ENCODE data around the gene STRN4. TPM values are rescaled to one million over a fixed set of nuclear protein-coding genes. Genes with fewer than 3 reads are reported as not detected.

STRN4 gene
- total RNA-seq, 1 donor from 2014 or later = 111 TPM

GRCh38 chr19:46730595-46730994 lies 15.7 kb downstream of the STRN4 start:
- H3K36me3 ChIP-seq (ENCODE audit: control insufficient read depth, insufficient read depth, low read length) = peaks cover 11% of the 10 kb centered on the region
- TF ChIP-seq CTCF (IDR thresholded peaks at IDR 0.05; ENCODE audit: insufficient read depth, low read length, poor library complexity, severe bottlenecking) = no peak
- H3K4me3 ChIP-seq (ENCODE audit: low read depth, low read length) = no peak overlapping the region
- H3K27me3 ChIP-seq (ENCODE audit: control insufficient read depth, insufficient read depth, low read length) = no peaks in the 10 kb centered on the region
- DNase-seq (ENCODE audit: low read depth) = no peak

- H3K4me3 ChIP-seq (ENCODE audit: low read depth, low read length) = no peak overlapping the region
- H3K27me3 ChIP-seq (ENCODE audit: control insufficient read depth, insufficient read depth, low read length) = no peaks in the 10 kb centered on the region
- peaks cover 13% of the 10 kb centered on the region for H3K36me3 ChIP-seq (ENCODE audit: control insufficient read depth, insufficient read depth, low read length)
- TF ChIP-seq CTCF (IDR thresholded peaks at IDR 0.05; ENCODE audit: insufficient read depth, low read length, poor library complexity, severe bottlenecking) = no peak
- no peak for DNase-seq (ENCODE audit: low read depth)
These were observed 16.1 kb downstream of the STRN4 start for GRCh38 chr19:46730187-46730586.

GRCh38 chr19:46729696-46730095 lies 16.6 kb downstream of the STRN4 start:
- DNase-seq (ENCODE audit: low read depth) = no peak
- no peak for TF ChIP-seq CTCF (IDR thresholded peaks at IDR 0.05; ENCODE audit: insufficient read depth, low read length, poor library complexity, severe bottlenecking)
- H3K36me3 ChIP-seq (ENCODE audit: control insufficient read depth, insufficient read depth, low read length) = peaks cover 13% of the 10 kb centered on the region
- no peaks in the 10 kb centered on the region for H3K27me3 ChIP-seq (ENCODE audit: control insufficient read depth, insufficient read depth, low read length)
- no peak overlapping the region for H3K4me3 ChIP-seq (ENCODE audit: low read depth, low read length)

GRCh38 chr19:46728693-46729339 lies 17.4 kb downstream of the STRN4 start:
- peaks cover 13% of the 10 kb centered on the region for H3K36me3 ChIP-seq (ENCODE audit: control insufficient read depth, insufficient read depth, low read length)
- DNase-seq (ENCODE audit: low read depth) = no peak
- H3K4me3 ChIP-seq (ENCODE audit: low read depth, low read length) = no peak overlapping the region
- TF ChIP-seq CTCF (IDR thresholded peaks at IDR 0.05; ENCODE audit: insufficient read depth, low read length, poor library complexity, severe bottlenecking) = peak; percentile 95
- H3K27me3 ChIP-seq (ENCODE audit: control insufficient read depth, insufficient read depth, low read length) = no peaks in the 10 kb centered on the region

GRCh38 chr19:46728208-46728607 lies 18.0 kb downstream of the STRN4 start:
- no peak for DNase-seq (ENCODE audit: low read depth)
- H3K27me3 ChIP-seq (ENCODE audit: control insufficient read depth, insufficient read depth, low read length) = no peaks in the 10 kb centered on the region
- peaks cover 13% of the 10 kb centered on the region for H3K36me3 ChIP-seq (ENCODE audit: control insufficient read depth, insufficient read depth, low read length)
- no peak overlapping the region for H3K4me3 ChIP-seq (ENCODE audit: low read depth, low read length)
- no peak for TF ChIP-seq CTCF (IDR thresholded peaks at IDR 0.05; ENCODE audit: insufficient read depth, low read length, poor library complexity, severe bottlenecking)

GRCh38 chr19:46727757-46728156 lies 18.5 kb downstream of the STRN4 start:
- TF ChIP-seq CTCF (IDR thresholded peaks at IDR 0.05; ENCODE audit: insufficient read depth, low read length, poor library complexity, severe bottlenecking) = no peak
- DNase-seq (ENCODE audit: low read depth) = no peak
- no peaks in the 10 kb centered on the region for H3K27me3 ChIP-seq (ENCODE audit: control insufficient read depth, insufficient read depth, low read length)
- peaks cover 11% of the 10 kb centered on the region for H3K36me3 ChIP-seq (ENCODE audit: control insufficient read depth, insufficient read depth, low read length)
- no peak overlapping the region for H3K4me3 ChIP-seq (ENCODE audit: low read depth, low read length)
